ENCODE results near the gene XRCC1.

DNA sequence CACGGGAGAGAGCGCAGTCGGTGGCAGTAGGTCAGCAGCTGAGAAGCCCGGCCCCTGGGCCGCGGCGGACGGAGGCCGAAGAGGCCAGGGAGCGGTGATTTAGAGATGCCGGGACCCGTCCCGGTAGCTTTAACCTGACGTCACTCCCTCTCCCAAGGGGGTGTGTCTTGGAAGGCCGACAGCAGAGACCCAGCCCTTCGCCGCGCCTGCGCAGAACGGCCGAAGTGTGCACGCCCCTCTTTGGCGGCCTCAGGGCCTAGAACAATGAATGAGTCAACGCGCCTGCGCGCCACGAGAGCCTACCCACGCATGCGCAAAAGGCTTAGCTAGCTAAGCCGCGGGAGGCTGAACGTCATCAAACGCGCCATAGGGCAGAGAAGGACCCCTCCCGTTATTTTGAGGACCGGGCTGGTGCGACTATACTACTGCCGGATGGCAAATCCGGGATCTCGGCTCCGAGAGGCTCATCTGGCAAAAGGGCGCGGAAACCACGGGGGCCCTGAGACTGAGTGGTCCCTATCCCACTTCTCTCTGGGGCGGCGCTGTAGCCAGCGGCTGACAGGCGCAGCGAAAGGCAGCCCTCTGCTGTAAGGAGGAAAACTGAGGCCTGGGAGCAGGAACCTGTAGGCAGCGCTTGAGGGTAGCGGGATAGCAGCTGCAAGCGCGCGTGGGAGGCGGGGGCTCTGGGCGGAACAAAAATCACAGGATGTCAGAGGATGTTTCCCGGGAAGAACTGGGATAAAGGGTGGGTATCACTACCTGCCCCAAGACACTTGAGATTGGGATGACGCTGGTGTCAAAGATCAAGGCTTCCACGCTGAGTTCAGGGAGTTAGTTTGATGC lies 20.9 kb upstream of the XRCC1 start, which contains the start of the genes IRGQ and ZNF576:
- TF ChIP-seq, protein P1, sequence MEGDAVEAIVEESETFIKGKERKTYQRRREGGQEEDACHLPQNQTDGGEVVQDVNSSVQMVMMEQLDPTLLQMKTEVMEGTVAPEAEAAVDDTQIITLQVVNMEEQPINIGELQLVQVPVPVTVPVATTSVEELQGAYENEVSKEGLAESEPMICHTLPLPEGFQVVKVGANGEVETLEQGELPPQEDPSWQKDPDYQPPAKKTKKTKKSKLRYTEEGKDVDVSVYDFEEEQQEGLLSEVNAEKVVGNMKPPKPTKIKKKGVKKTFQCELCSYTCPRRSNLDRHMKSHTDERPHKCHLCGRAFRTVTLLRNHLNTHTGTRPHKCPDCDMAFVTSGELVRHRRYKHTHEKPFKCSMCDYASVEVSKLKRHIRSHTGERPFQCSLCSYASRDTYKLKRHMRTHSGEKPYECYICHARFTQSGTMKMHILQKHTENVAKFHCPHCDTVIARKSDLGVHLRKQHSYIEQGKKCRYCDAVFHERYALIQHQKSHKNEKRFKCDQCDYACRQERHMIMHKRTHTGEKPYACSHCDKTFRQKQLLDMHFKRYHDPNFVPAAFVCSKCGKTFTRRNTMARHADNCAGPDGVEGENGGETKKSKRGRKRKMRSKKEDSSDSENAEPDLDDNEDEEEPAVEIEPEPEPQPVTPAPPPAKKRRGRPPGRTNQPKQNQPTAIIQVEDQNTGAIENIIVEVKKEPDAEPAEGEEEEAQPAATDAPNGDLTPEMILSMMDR (IDR thresholded peaks at IDR 0.05) = no peak
- peak in 1 of 2 donors; percentile 75 for TF ChIP-seq POLR2A (IDR thresholded peaks at IDR 0.05)

Data from heart left ventricle (tissue), 13 donors.